HFF-Myc (cell line): ENCODE data around the gene AKT3.

Experiments
- DNase-seq: peaks from one replicate; pipeline ENCODE4 v3.0.0-alpha.2; 2011; ENCODE audit warnings: low read depth; ENCODE audit errors: extremely low read depth
- H3K4me3 ChIP-seq: replicated peaks from 2 replicates; pipeline ENCODE4 v1.5.1; 2011; ENCODE audit warnings: low read depth, mild to moderate bottlenecking, control low read depth, low read length
- CTCF ChIP-seq: IDR thresholded peaks from 2 replicates; pipeline ENCODE4 v1.5.1; 2012; ENCODE audit warnings: mild to moderate bottlenecking, low read depth, low read length, control low read depth; ENCODE audit errors: missing control alignments

AKT3 gene

GRCh38 chr1:243469497-243469896 lies 380.5 kb downstream of the AKT3 start:
- DNase-seq: no peak
- no peak for TF ChIP-seq CTCF
- H3K4me3 ChIP-seq: no peak overlapping the region

- no peak for TF ChIP-seq CTCF
- DNase-seq: no peak
- H3K4me3 ChIP-seq: no peak overlapping the region
These were observed 384.3 kb downstream of the AKT3 start for GRCh38 chr1:243465738-243466137.

GRCh38 chr1:243465081-243465480 lies 385.0 kb downstream of the AKT3 start:
- DNase-seq: no peak
- no peak for TF ChIP-seq CTCF
- H3K4me3 ChIP-seq: no peak overlapping the region

- no peak for TF ChIP-seq CTCF
- H3K4me3 ChIP-seq: no peak overlapping the region
- no peak for DNase-seq
These were observed 386.9 kb downstream of the AKT3 start for GRCh38 chr1:243462929-243463697.

- H3K4me3 ChIP-seq: no peak overlapping the region
- no peak for TF ChIP-seq CTCF
- no peak for DNase-seq
These were observed 388.3 kb downstream of the AKT3 start for GRCh38 chr1:243461700-243462099.

GRCh38 chr1:243459059-243459458 lies 391.0 kb downstream of the AKT3 start:
- no peak for DNase-seq
- no peak overlapping the region for H3K4me3 ChIP-seq
- no peak for TF ChIP-seq CTCF
